MM.1S (cell line): ENCODE results near the gene ADK.

Source experiments
- DNase-seq: peaks from one replicate; pipeline ENCODE4 v3.0.0-alpha.2; 2015
- H2AFZ ChIP-seq: fragments of 300-600 bp; sonication (generic); 2 replicates; pipeline ENCODE4 v1.6.0; 2016; ENCODE audit warnings: antibody characterized with exemption, low read length
- H3F3A ChIP-seq: fragments of 300-600 bp; sonication (generic); 2 replicates; pipeline ENCODE4 v1.6.1; 2016; ENCODE audit warnings: mild to moderate bottlenecking, antibody characterized with exemption, low read length, moderate library complexity, mixed read lengths; ENCODE audit not compliant: insufficient read depth
- H3K27ac ChIP-seq: fragments of 300-600 bp; sonication (generic); 2 replicates; pipeline ENCODE4 v1.5.1; 2016; ENCODE audit warnings: mild to moderate bottlenecking, low read length
- H3K27me3 ChIP-seq: fragments of 300-600 bp; sonication (generic); replicated peaks from 2 replicates; pipeline ENCODE4 v1.6.0; 2016; ENCODE audit warnings: low read length; ENCODE audit not compliant: insufficient read depth
- H3K36me3 ChIP-seq: fragments of 300-600 bp; sonication (generic); replicated peaks from 2 replicates; pipeline ENCODE4 v1.6.1; 2016; ENCODE audit warnings: mild to moderate bottlenecking, low read length, mixed read lengths; ENCODE audit not compliant: insufficient read depth
- H3K4me1 ChIP-seq: fragments of 300-600 bp; sonication (generic); 2 replicates; pipeline ENCODE4 v1.6.1; 2016; ENCODE audit warnings: low read length, mixed read lengths
- H3K4me2 ChIP-seq: fragments of 300-600 bp; sonication (generic); 2 replicates; pipeline ENCODE4 v1.6.0; 2016; ENCODE audit warnings: low read depth, low read length
- H3K4me3 ChIP-seq: fragments of 300-600 bp; sonication (generic); 2 replicates; pipeline ENCODE4 v1.5.1; 2016; ENCODE audit warnings: low read length, mixed read lengths
- H3K79me2 ChIP-seq: fragments of 300-600 bp; sonication (generic); 2 replicates; pipeline ENCODE4 v1.6.1; 2016; ENCODE audit warnings: mixed run types, low read length, mixed read lengths
- H3K9ac ChIP-seq: fragments of 300-600 bp; sonication (generic); 2 replicates; pipeline ENCODE4 v1.6.1; 2016; ENCODE audit warnings: low read length, mixed read lengths
- H3K9me2 ChIP-seq: fragments of 300-600 bp; sonication (generic); replicated peaks from 2 replicates; pipeline ENCODE4 v1.6.1; 2016; ENCODE audit warnings: mild to moderate bottlenecking, low read length, mixed read lengths; ENCODE audit not compliant: insufficient read depth
- H3K9me3 ChIP-seq: fragments of 300-600 bp; sonication (generic); replicated peaks from 2 replicates; pipeline ENCODE4 v1.6.1; 2016; ENCODE audit warnings: mild to moderate bottlenecking, low read length, mixed read lengths; ENCODE audit not compliant: insufficient read depth
- H4K20me1 ChIP-seq: fragments of 300-600 bp; sonication (generic); 2 replicates; pipeline ENCODE4 v1.6.1; 2016; ENCODE audit warnings: mild to moderate bottlenecking, low read length, moderate library complexity, mixed read lengths; ENCODE audit not compliant: insufficient read depth
- EZH2 ChIP-seq: fragments of 300-600 bp; sonication (generic); optimal IDR thresholded peaks from 2 replicates; pipeline ENCODE3; 2017; ENCODE audit warnings: low read depth, mild to moderate bottlenecking, antibody characterized with exemption, low read length, mixed read lengths
- EZH2phosphoT487 ChIP-seq: fragments of 300-600 bp; sonication (generic); IDR thresholded peaks from 2 replicates; pipeline ENCODE4 v1.6.1; 2018; ENCODE audit warnings: antibody characterized with exemption, low read length
- TF ChIP-seq, protein P1 (sequence below): fragments of 300-600 bp; sonication (generic); IDR thresholded peaks from 2 replicates; pipeline ENCODE4 v1.5.1; 2016; ENCODE audit warnings: antibody characterized with exemption, low read length, mixed read lengths

Gene ADK

DNA sequence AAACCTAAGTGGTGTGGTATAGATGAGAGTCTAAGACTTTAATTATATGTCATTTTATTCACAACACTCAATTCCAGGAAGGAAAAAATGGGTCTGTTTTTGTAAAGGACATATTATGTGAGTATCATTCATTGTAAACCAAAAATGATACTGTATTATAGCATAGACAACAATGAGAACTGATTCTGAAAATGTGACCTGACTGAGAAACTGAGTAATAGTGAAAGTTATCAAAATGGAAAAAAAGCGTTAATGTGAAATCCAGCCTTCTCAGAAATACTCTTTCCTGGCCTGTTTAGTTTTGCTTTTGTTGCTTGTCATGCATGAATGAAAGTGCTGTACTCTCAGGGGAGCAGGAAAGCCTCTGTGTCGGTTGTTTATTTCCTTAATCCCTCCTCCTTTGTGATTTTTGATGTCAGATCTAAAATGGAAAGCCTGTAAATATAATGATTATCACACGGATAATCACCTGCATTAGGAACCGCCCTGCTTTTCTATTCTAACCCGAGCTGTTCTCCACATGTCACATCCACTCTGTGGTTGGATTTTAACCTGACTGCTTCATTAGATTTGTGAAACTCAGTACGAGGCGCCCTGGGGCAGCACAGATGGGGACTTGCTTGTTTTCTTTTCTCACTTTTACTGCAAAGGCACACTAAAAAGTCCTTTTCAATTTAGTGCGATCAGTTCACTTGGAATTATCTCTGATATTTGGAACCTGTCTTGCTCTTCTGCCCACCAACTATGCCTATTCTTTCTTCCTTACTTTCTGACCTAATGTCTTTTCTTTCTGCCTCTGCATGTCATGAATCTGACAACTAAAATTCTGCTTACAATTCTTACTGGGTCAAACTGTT is 434.4 kb downstream of the ADK start:
- Histone ChIP-seq H3K27me3 (no peaks in the 10 kb centered on the region), H3K4me3 (peak overlapping the region; percentile 51), H3K4me1 (peaks cover 12% of the 10 kb centered on the region), H4K20me1 (no peaks in the 10 kb centered on the region), H3K4me2 (peak overlapping the region; percentile 78), H2AFZ (peak overlapping the region; percentile 25; the same call in 1 of the 2 replicates), H3K27ac (peak overlapping the region; percentile 52; the same call in 1 of the 2 replicates), H3K9me2 (no peaks in the 10 kb centered on the region), H3K9me3 (no peaks in the 10 kb centered on the region), H3F3A (peaks cover 18% of the 10 kb centered on the region), H3K79me2 (no peaks in the 10 kb centered on the region), H3K9ac (peak overlapping the region; percentile 13; the same call in 1 of the 2 replicates), H3K36me3 (no peaks in the 10 kb centered on the region)
- peak; percentile 81 for DNase-seq
- TF ChIP-seq EZH2phosphoT487 = no peak
- TF ChIP-seq EZH2 = no peak

DNA sequence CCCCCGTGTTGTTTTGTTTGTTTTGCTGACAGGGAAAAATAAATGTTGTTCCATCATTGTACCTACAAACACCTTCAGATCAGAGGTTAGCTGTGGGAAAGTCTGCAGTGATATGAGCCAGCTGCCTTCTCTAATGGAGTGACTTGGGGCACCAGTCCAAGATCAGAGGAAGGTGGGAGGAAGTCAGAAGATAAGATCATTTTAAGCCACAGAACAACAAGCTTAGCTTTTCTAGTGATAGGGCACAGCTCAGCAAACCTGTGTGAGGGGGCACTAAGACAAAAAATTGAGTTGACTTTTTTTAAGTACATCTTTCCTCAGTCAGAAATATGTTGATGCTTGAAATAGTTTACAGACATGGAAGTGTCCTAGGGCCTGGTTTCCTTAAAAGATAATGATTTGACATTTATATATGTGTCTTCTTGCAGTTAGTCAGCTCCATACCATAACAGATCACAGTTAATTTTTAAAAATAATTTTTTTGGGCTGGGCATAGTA is 435.1 kb downstream of the ADK start:
- H3F3A ChIP-seq = peaks cover 18% of the 10 kb centered on the region
- H3K36me3 ChIP-seq = no peaks in the 10 kb centered on the region
- H3K4me2 ChIP-seq = peak overlapping the region; percentile 78
- H3K9me2 ChIP-seq = no peaks in the 10 kb centered on the region
- peak overlapping the region; percentile 13; the same call in 1 of the 2 replicates for H3K9ac ChIP-seq
- peaks cover 12% of the 10 kb centered on the region for H3K4me1 ChIP-seq
- TF ChIP-seq EZH2 (no peak), EZH2phosphoT487 (no peak)
- TF ChIP-seq, protein P1, sequence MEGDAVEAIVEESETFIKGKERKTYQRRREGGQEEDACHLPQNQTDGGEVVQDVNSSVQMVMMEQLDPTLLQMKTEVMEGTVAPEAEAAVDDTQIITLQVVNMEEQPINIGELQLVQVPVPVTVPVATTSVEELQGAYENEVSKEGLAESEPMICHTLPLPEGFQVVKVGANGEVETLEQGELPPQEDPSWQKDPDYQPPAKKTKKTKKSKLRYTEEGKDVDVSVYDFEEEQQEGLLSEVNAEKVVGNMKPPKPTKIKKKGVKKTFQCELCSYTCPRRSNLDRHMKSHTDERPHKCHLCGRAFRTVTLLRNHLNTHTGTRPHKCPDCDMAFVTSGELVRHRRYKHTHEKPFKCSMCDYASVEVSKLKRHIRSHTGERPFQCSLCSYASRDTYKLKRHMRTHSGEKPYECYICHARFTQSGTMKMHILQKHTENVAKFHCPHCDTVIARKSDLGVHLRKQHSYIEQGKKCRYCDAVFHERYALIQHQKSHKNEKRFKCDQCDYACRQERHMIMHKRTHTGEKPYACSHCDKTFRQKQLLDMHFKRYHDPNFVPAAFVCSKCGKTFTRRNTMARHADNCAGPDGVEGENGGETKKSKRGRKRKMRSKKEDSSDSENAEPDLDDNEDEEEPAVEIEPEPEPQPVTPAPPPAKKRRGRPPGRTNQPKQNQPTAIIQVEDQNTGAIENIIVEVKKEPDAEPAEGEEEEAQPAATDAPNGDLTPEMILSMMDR = no peak
- peak overlapping the region; percentile 52; the same call in 1 of the 2 replicates for H3K27ac ChIP-seq
- H2AFZ ChIP-seq = peak overlapping the region; percentile 25; the same call in 1 of the 2 replicates
- peak overlapping the region; percentile 51 for H3K4me3 ChIP-seq
- no peaks in the 10 kb centered on the region for H4K20me1 ChIP-seq
- H3K27me3 ChIP-seq = no peaks in the 10 kb centered on the region
- H3K79me2 ChIP-seq = no peaks in the 10 kb centered on the region
- DNase-seq = peak; percentile 30
- H3K9me3 ChIP-seq = no peaks in the 10 kb centered on the region

DNA sequence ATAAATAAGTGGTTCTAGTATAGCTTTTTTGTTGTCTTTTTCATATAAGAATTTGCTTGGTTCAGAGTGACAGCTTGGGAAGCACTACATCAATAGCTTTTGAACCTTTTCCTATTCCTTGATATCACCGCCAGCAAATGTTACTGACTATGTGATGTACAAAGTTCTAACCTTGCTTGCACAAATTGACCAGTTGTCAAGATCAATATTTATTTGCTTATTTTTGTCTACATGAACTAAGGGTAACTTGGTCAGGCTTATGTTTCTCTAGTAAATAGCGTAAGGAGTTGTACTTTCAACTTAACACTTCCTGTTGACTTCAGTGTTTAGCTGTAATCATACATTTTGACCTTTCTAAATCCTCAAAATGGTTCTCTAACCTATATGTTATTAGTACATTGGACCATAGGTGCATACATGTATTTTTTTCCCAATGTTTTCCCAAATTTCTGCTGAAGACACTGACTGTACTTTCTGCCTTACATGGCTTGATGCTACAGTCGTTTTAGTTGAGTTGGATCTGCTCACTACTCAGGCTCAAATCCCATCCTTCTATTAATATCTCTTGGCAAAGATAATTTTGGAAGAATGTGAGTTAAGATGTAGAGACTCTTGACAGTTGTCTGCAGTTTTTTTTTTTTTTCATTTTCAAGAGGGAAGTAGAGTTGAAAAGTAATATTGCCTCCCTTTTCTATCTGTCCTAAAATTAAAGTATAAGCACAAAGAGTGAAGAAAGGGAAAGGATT is 436.3 kb downstream of the ADK start:
- Histone ChIP-seq H2AFZ (no peak overlapping the region), H3K79me2 (no peaks in the 10 kb centered on the region), H3K9ac (no peak overlapping the region), H3K27me3 (no peaks in the 10 kb centered on the region), H3F3A (peaks cover 18% of the 10 kb centered on the region), H3K9me3 (no peaks in the 10 kb centered on the region), H3K9me2 (no peaks in the 10 kb centered on the region), H3K4me3 (no peak overlapping the region), H3K36me3 (no peaks in the 10 kb centered on the region), H3K4me2 (no peak overlapping the region), H3K4me1 (peaks cover 12% of the 10 kb centered on the region), H3K27ac (no peak overlapping the region), H4K20me1 (no peaks in the 10 kb centered on the region)
- no peak for DNase-seq
- TF ChIP-seq, protein P1 = no peak
